GM21528 (cell line): ENCODE measurements around the gene SIGLEC5.

Experiments
- ATAC-seq: cut with Tn5 transposase; IDR thresholded peaks from one replicate; pipeline ENCODE4 v1.9.1; 2021; ENCODE audit warnings: mild to moderate bottlenecking, moderate library complexity; ENCODE audit not compliant: unreplicated experiment, low FRiP score

SIGLEC5 gene

DNA sequence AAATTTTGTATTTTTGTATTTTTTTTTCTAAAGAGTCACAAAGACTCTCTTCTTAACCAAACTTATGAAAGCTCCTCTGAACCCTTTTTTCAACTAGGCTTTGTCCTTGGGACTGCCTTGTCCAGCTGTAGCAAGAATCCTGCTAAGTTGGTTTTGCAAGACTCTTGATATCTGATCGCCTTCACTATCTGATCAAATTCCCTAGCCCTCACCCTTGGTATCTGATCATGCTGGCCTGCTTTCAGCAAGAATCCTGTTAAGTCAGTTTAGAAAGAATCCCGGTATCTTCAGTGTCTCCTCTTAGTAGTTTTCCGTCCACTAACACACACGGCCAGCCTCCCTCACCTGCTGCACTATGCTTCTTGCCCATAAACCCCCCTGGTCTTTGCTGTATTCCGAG, 1.9 kb upstream of the SIGLEC5 start:
- no peak for ATAC-seq

DNA sequence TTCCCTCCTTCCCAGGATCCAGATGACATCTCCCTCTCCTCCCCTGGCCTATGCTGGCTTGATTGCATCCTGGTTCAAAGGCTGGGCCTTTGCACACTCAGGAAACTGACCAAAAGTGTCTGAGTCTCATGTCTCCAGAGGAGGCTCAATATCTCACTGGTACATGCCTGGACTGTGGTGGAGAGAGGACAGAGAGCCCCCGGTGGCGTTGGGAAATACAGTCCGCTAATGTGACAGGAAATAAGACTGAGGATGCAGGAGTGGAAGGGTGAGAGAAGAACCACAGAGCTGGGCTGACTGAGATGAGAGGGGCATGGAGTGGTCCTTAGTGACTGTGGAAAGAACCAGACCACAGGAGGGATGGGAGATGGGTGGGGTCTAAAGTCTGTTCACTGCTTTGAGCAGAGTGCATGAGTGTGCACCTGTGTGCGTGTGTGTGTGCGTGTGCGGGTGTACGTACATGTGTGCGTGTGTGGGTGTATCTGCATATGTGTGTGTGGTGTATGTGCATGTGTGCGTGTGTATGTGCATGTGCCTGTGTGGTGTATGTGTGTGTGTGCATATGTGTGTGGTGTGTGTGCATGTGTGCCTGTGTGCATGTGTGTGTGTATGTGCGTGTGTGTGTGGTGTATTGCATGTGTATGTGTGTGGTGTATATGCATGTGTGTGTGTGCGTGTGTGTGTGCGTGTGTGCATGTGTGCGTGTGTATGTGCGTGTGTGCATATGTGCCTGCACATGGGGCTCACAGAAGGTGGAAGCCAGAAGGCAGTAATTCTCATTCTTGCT, 1.9 kb downstream of the SIGLEC5 start:
- ATAC-seq, result no peak

DNA sequence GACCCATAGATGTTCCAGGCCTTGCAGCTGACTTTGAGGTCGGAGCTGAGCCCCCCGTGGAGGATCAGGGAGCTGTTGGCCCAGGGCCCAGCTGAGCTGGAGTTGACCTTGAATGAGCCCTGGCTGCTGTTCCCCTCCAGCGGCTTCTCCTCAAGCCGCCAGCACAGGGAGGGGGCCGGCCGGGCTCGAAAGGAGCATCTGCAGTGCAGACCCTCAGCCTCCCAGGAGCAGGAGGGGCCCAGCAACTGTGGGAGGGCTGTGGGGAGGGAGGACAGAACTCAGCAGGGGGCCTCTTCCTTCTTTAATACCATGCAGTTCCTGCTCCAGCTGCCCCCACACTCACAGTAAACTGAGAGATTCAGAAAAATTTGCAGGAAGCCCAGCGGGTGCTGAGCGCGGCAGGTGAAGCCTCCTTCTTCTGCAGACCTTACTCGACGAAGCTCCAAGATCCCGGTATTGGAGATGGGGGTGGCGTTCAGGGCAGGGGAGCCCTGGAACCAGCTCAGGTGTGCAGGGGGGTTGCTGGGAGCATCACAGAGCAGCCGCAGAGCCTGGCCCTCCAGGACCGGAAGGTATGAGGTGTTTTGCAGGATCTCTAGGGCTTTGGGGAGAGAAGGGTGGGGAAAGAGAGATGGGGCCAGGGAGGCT, 2.6 kb downstream of the SIGLEC5 start:
- no peak for ATAC-seq

DNA sequence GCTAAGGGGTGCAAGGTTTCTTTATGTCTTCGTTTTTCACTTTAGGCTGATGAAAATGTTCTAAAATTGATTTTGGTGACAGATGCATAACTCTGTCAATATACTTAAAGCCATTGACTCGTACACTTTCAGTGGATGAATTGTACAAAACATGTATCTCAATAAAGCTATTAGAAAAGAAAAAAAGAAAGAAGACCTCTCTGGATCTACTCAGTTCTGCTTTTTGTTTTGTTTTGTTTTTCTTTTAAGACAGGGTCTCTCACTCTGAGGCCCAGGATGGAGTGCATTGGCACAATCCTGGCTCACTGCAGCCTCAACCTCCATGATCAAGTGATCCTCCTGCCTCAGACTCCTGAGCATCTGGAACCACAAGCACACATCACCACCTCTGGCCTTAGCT, 3.5 kb downstream of the SIGLEC5 start:
- ATAC-seq, result no peak

DNA sequence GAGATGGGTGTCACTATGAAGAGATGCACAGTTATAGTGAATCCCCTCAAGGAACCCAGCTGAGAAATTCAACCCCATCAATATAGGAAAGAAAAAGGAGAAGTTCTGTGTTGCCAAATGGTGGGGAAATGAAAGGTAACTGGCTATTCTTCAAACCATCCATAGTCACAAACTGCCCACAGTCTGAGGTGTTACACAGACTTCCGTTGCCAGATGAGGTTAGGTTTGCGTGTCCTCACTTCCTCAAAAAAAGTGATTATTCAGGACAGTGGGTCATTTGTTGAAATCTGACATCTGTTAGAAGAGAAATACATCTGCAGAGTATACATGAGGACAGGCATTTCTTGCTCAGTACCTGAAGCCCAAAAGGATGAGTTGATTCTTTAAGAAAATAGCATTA, 9.0 kb downstream of the SIGLEC5 start:
- ATAC-seq, result peak; percentile 63

DNA sequence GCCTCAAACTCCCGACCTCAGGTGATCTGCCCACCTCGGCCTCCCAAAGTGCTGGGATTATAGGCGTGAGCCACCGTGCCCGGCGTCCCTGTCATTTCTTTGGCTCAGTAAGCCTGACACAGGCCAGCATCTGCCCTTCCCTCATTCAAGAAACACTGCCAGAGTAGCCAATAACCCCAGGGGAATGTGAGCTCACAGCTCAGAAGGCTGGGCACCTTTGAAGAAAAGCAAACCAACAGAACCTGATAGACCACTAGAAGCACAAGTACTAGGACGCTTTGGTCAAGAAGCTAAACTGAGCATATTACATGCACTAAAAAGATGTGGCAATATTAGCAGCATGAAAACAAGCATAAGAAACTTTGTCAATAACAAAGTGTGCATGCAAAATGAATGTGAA, 14.2 kb downstream of the SIGLEC5 start:
- ATAC-seq, result no peak

DNA sequence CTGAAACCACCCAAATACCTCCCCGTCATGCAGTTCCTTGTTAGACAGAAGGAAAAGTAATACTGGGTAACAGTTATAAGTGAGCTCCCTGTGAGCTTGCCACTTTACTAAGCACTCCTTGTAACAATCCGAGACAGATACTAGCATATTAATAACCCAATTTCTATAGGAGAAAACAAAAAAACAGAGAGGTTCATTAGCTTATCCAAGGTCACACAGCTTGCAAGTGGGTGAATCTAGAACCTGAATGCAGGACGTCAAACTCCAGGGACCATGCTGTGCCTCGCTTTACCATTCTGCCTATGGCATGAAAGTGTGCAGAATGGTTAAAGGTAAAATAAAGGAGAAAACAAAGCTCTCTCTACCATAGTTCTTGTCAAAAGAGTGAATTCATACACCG, 15.4 kb downstream of the SIGLEC5 start:
- ATAC-seq, result no peak

DNA sequence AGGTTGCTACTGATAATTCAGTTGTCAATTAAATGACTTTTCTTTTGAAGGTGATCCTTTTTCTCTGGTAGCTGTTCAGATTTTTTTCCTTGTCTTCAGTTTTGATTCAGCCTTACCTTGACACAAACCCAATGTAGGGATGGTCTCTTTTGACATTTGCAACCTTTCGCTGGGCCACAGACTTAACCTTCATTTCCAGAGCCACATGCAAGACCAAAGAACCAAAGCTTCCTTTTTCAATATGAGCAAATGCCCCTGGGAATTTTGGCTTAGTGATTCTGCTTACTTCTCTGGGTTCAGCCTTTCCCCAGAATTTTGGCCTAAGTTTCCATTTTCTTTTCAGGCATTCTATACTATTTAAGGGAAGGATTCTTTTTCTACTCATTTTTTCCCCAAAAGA, 19.6 kb downstream of the SIGLEC5 start:
- no peak for ATAC-seq

DNA sequence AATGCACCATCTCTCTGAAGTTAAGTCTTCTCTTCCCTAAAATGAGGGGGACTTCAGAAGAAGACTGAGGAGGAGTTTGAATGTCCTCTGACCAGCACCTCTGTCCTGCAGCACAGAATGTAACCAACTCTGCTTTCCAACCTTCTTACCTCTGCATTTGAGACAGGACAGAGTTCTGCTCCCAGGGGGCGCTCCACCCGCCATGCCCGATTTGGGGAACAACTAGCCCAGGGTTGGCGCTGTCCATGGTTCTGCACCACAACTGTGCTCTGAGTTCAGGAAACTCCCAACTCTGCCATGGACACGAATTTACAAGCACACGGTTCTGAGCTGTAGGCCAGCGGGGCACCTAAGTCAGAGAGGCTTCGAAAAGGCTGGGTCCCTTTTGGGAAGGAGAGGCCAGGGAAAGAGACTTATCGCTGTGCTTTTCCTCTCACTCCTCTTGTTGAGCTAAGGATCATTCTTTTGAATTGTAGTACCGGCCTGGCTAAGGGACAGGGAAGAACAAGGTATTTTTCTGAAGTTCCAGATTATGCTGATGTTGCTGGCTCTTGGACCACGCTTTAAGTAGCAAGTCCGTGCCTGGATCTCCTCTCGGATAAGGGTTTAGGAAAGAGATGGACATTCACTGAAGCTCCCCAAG, 22.2 kb downstream of the SIGLEC5 start:
- no peak for ATAC-seq

DNA sequence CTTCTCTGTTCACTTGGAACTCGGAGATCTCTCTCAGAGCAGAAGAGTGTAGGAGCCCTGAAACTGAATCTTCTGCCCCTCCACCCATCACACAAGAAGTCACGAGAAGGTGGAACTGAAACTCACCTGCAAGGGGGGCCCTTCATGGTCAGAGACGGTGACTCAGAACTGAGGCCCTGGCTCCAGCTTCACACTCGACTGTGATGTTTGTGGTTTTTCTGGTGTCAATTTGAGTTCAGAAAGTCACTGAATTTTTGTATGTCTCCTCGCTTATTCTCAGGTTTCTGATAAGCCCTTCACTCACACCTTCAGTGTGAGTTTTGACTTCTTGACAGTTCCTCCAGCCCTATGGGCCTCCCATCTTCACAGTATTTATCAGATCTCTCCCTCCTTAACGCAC, 23.1 kb downstream of the SIGLEC5 start:
- peak; percentile 90 for ATAC-seq

DNA sequence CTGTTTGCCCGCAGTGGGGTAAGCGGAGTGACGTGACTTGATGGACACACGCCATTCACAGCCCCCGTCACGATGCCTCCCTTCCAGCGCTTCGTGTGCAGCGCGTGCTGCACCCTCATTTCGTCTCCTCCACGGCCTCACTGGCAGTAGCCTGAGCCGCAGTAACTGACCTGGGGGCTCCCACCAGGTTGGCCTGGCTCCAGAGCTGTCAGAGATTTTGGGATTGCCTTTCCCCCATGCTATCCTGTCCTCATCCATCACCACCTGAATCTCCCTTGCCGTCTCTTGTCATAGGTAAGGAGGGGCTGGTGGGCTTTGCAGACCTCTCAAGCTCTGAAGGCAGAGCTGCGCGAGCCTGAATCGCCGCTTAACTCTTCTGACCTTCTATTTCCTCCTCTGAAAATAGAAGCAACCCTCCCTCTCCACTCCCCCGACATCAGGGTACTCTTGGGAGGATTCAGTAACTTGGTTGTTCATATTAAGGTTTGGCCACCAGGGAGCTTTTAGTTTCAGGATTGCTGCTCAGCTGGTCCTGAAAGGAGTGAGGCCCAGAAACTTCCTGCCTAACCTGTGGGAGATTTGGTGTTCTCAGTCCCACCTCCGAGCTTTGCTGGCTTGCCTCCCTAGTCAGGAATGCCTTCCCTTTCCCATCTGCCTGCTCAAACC, 27.9 kb downstream of the SIGLEC5 start:
- ATAC-seq, result no peak

DNA sequence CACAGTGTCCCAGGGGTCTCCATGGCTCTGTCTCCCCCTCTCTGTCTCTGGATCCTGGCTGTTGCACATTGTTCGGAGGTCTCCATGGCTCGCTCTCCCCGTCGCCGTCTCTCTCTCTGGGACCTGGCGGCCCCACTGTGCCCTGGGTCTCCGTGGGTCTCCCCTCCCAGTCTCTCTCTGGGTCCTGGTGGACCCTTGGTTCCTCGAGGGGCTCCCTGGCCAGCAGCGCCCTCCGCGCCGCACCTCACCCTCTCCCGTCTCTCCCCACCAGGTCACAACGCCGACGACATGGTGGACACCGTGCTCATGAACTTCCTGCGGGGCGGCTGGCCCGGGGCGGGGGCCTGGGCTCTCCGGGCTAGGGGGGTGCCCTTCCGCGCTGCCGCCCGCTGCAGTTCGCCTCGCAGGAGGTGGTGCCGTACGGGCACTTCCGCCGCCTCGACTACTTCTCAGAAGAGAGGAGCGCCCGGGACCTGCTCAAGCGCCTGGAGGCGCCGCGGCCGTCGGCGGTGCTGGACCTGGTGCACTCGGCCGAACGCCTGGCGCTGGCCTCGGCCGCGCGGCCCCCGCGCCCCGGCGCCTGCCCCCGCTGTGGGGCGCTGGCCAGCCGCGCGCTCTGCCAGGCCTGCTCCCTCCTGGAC, 29.1 kb downstream of the SIGLEC5 start:
- ATAC-seq, result no peak

DNA sequence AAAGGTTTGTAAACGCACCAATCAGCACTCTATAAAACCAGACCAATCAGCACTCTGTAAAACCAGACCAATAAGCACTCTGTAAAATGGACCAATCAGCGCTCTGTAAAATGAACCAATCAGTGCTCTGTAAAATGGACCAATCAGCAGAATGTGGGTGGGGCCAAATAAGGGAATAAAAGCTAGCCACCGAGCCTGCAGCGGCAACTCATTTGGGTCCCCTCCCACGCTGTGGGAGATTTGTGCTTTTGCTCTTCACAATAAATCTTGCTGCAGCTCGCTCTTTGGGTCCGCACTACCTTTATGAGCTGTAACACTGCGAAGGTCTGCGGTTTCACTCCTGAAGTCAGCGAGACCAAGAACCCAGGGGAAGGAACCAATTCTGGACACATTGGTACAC, 31.1 kb downstream of the SIGLEC5 start:
- ATAC-seq, result no peak

DNA sequence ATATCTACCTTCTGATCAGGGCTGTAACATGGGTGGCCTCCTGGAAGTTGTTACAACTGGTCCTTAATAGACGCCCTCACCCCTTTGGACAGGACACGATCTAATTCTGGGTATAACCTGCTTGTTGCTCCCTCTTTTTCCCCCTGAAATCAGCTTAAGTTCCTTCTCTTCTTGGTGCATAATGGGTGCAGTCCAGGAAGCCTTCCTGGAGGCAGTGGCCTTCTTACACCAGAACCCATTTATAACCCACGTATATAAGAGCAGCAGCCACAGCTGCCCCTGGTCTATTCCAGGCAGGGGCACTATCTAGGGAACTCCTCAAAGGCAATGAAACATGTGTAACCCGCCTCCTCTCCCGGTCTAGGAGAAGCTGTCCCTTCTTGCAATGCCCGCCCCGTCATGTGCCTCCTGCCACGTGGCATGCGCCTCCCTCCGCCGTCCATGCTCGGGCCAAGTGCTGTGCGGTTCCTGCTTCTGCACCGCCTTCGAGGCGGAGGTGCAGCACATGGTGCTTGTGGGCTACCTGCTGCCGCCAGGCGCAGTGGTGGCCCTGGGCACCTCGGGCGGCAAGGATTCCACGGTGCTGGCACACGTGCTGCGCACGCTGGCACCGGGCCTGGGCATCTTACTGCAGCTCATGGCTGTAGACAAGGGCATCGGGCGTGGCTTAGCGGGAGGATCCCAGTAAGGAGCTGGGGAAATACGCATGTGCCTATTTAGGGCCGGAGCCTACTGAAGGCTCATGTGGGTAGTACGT, 31.9 kb downstream of the SIGLEC5 start:
- ATAC-seq, result no peak

DNA sequence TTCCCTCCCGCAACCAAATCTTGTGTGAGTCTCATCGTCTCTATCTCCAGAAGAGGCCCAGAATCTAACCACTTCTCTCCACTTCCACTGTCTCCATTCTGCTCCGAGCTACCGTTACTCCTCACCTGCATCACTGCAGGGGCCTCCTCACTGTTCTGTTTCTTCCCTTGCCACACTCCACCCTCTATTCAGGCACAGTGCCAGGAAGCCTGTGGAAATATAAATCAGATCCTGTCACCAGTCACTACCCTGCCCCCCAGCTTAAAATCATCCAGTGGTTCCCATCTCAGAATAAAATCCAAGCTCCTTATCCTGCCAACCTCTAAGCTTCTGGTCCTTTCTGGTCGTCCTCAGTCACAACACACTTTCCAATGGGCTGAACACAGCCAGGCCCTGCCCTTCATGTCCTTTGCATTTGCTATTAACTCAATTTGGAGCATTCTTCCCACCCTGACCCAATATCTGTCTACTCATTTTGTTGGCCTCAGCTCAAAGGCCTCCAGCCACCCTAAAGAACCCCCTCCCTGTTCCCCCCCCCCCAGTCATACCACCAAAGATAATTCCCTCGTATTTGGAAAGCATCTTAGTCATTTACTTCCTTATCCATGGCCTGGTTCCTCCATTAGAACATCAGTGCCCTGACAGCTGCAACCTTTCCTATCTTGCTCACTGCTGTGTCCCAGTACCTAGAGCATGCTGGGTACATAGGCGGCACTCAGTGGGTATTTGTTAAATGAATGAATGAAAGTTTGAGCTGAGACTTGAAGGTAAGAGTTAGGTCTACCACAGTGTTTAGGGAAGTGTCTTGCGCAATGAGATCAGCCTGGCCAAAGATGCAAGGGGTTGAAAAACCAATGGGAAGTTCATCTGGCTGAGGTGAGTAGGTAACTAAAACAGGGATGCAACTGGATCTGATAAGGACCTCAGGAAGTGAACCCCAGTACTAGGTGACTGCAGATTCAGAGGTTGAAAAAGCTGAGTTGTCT, 34.7 kb downstream of the SIGLEC5 start:
- no peak for ATAC-seq

DNA sequence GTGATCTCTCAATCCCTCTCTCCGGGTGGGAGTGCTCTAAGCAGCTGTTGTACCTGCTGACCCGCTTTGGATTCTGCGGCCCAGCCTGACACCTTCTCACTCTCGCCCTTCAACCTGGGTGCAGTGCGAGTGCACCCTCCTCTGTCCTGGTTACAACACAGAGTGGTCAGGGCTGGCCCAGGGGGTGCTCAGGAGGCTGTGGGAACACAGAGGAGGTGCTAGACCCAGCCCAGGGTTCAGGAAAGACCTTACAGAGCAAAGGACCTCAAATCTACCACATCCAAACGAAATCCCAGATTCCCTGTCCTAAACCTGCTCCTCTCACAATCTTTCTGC, 35.5 kb downstream of the SIGLEC5 start:
- peak; percentile 12 for ATAC-seq

DNA sequence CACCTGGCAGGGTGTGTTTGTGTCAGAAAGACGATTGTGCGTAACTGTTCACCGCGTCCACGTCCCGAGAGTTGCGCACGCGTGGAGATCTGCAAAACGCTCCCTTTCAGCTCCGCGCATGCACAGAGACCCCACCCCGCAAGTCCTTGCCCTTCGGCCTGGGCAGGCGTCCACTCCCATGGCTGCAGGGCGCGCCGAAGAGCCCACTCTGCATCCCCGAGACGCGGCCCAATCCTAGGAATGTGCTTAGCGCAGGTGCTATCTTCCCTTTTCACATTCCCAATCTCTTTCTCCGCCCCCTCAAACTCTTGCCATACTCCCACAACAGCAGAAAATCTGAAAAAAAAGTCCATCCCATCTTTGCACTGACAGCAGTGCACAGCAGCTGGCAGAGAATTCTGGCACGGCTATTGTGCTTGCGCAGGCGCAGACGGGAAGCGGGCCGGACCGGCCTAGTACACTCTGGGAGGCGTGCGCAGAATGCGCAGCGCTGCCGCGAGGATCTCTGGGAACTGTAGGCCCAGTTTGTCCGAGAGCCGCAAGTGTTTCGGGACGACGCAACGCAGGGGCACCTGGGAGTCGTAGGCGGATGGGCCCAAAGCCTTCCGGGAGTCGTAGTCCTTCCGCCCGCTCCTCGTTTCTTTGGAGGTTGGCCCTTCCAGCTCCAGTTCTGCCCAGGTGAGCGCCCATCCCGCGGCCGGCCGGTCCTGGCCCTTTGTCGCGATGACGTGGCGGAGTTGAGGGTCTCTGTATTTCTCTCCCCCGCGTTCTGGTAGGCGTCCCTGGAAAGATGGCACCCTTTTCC, 36.0 kb downstream of the SIGLEC5 start:
- ATAC-seq, result peak; percentile 88
